GM13977 (cell line): Measurements from ENCODE around the gene PROSER2.

Source experiments
- DNase-seq: peaks from one replicate; pipeline ENCODE4 v3.0.0; 2012; ENCODE audit warnings: low spot score
- in situ Hi-C: fragments of 300-500 bp; cut with MboI; formaldehyde crosslinking; loops from one replicate; pipeline ENCODE4 v1.12.0; 2022; ENCODE audit warnings: low sequenced_read_pairs, low pct_unique_long_range_greater_than_20kb, mixed read lengths, inconsistent platforms; ENCODE audit not compliant: unreplicated experiment
- TF ChIP-seq, protein P1 (sequence below): IDR thresholded peaks from 2 replicates; pipeline ENCODE4 v1.5.1; 2012; ENCODE audit warnings: mild to moderate bottlenecking, control low read depth; ENCODE audit not compliant: insufficient read depth; ENCODE audit errors: extremely low read depth, missing control alignments

Gene PROSER2

DNA sequence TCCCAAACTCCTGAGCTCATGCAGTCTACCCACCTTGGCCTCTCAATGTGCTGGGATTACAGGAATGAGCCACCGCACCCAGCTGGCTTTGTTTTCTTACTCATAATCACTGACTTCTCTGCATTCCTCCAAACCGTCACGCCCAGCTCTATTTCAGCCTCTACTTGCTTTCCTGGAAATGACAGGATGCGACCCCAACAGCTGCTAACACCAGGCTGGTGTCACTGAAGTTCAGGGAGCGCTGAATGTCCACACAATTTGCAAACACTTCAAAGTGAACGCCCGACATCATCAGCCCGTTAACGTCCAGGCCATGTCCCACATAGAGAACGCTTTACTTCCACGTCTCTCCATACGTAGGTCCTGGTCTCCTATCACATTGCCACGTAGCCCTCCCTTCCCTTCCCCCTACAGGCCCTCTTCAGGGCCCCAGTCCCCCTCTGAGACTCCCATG, 12.8 kb upstream of the PROSER2 start:
- in situ Hi-C loops: no loop called here
- no peak for DNase-seq
- TF ChIP-seq, protein P1, sequence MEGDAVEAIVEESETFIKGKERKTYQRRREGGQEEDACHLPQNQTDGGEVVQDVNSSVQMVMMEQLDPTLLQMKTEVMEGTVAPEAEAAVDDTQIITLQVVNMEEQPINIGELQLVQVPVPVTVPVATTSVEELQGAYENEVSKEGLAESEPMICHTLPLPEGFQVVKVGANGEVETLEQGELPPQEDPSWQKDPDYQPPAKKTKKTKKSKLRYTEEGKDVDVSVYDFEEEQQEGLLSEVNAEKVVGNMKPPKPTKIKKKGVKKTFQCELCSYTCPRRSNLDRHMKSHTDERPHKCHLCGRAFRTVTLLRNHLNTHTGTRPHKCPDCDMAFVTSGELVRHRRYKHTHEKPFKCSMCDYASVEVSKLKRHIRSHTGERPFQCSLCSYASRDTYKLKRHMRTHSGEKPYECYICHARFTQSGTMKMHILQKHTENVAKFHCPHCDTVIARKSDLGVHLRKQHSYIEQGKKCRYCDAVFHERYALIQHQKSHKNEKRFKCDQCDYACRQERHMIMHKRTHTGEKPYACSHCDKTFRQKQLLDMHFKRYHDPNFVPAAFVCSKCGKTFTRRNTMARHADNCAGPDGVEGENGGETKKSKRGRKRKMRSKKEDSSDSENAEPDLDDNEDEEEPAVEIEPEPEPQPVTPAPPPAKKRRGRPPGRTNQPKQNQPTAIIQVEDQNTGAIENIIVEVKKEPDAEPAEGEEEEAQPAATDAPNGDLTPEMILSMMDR: no peak

DNA sequence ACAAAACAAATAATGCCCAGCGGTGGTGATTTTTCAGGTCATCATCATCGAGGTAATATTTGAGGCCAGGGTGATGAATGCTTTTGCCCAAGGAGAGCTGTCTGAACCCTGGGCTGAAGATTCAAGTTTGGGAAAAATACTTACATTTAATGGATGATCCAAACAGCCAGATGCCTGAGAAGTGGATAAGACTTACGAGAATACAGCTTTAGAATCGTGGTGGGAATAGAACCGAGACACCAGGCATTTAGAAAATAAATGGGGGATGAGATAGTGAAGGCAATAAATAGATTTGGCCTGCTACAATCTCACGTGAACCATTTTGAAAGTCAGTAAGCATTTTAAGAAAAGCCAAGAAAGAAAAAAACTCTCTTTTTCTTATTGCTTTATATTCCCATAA, 12.2 kb upstream of the PROSER2 start:
- in situ Hi-C loops: no loop called here
- no peak for DNase-seq
- TF ChIP-seq, protein P1: no peak

DNA sequence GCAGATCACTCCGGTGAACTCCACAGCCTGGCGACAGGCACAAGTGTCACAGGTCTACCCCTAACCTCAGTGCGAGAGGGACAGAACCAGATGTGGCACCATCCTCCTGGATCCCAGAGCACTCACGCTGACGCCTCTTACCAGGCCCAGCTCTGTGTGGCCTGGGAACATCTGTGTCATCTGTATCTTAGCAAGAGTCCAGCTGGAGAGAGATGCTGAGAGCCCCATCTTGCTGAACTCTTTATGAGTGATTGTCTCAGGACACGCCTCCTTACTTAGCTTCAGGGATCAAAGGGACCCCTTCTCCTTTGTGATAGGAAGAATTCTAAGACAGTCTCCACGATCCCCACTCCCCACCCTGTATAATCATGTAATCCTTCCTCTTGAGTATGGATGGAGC, 10.0 kb upstream of the PROSER2 start:
- TF ChIP-seq, protein P1: no peak
- no peak for DNase-seq
- in situ Hi-C loops: no loop called here

DNA sequence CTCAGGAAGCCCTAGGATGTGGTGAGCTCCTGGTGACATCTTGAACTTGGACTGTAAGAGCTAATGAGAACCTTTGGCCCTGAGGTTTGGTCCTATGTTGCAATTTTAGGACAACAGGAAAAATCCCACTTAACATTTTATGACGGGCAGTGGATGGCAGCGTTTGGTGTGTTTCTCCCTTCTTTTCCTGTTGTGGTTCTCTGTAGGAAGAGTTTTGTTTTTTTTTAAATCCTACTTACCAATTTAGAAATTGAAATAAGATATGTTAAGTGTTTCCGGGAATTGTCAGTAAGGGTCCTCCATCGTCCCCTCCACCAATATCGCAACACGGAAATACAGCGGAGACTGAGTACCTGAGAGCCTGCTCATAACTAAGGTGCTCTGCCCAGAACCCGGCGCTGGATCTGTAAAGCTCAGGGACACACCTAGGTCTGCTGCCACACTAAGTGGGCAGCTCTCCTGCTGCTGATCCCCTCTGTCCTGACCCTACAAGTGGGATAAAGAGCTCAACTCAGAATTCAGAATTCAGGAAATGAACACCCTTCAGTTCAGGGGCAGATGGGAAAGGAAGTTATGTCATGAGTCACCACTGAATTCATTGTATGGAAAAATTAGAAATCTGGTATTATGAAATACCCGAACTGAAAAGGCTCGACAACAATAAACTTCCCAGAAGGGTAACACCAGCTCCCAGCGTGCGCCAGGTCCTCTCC, 9.1 kb upstream of the PROSER2 start:
- TF ChIP-seq, protein P1: no peak
- DNase-seq: no peak
- in situ Hi-C loops: no loop called here

DNA sequence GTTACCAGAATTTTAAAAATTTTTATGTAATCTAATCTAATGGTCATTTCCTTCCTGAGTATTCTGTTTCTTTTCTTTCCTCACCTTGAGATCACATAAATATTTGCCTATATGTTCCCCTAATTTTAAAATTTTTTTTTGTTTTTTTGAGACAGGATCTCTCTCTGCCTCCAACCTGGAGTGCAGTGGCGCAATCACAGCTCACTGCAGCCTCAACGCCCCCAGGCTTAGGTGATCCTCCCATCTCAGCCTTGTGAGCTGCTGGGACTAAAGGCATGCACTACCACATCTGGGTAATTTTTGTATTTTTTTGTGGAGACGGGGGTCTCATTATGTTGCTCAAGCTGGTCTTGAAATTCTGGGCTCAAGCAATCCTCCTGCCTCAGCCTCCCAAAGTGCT, 4.1 kb upstream of the PROSER2 start:
- no peak for DNase-seq
- TF ChIP-seq, protein P1: no peak
- in situ Hi-C loops: no loop called here

DNA sequence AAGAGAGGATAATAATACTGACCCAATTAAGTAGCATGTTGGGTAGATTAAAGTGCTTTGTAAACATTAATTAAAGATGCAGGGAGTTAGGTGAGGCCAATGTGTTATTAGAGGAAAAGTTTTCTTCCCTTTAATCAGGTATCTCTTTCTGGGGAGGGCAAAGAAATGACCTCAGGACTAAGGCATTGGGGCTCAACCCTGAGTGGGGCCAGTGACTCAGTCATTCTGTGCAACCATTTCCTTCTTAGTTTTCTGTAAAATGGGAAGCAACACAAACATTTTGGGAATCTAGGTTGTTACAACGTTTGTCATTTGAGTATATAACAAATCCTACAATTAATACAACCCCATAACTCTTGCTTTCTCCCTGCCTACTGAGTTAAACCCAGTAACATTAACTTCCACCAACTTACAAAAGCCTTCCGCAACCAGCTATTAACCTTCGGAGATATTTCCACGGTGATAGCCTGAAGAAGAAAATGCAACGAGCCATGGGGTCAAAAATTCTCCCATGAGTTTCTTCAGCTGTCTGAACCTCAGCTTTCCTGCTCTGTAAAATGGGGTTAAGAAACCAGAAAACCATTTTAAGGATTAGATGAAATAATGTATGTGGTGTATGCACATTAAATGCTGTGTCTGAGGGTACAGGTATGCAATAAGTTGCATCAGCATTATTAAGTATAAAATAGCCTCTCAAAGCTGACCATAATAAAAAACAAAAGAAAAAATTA, 965 bp upstream of the PROSER2 start:
- in situ Hi-C loops: no loop called here
- TF ChIP-seq, protein P1: no peak
- DNase-seq: no peak
